ENCODE measurements around the gene JADE2.

The JADE2 gene

GRCh38 chr5:134626369-134627014 lies 101.0 kb downstream of the JADE2 start:
- in situ Hi-C loops (cut with MboI; ENCODE audit: low sequenced_read_pairs), result no loop called here
